Mesodermal cell (in vitro differentiated cells): ENCODE results near the gene TRDN.
"Not testable (repeated sequence)": the region's sequence is repeated elsewhere in the genome, so short reads cannot be mapped to it uniquely, and the experiment has no call there.

Source experiments
- H3K27ac ChIP-seq: 2 replicates; pipeline ENCODE4 v1.7.0; 2013; ENCODE audit warnings: mild to moderate bottlenecking, low read depth, low read length, moderate library complexity; ENCODE audit not compliant: severe bottlenecking
- H3K36me3 ChIP-seq: 2 replicates; pipeline ENCODE4 v1.7.1; 2013; ENCODE audit warnings: mild to moderate bottlenecking, low read length, moderate library complexity; ENCODE audit not compliant: control insufficient read depth, insufficient read depth
- H3K4me1 ChIP-seq: one replicate; pipeline ENCODE4 v1.7.1; 2013; ENCODE audit warnings: mild to moderate bottlenecking, low read length; ENCODE audit not compliant: insufficient read depth, control insufficient read depth, poor library complexity, severe bottlenecking
- H3K4me3 ChIP-seq: 2 replicates; pipeline ENCODE4 v1.7.0; 2013; ENCODE audit warnings: low read length, control low read depth, mild to moderate bottlenecking; ENCODE audit not compliant: insufficient read depth, poor library complexity, severe bottlenecking; ENCODE audit errors: extremely low read depth
- H3K9me3 ChIP-seq: 2 replicates; pipeline ENCODE4 v1.7.1; 2013; ENCODE audit warnings: mild to moderate bottlenecking, low read length, moderate library complexity; ENCODE audit not compliant: control insufficient read depth
- WGBS, 2 experiments: methylation state at CpG; one replicate each; pipeline ENCODE4 v1.1.5; 2013; ENCODE audit warnings: missing lambda C conversion rate in 2 of 2; ENCODE audit not compliant: insufficient coverage in 2 of 2; 5-methylcytosine and 5-hydroxymethylcytosine counted together

TRDN gene

DNA sequence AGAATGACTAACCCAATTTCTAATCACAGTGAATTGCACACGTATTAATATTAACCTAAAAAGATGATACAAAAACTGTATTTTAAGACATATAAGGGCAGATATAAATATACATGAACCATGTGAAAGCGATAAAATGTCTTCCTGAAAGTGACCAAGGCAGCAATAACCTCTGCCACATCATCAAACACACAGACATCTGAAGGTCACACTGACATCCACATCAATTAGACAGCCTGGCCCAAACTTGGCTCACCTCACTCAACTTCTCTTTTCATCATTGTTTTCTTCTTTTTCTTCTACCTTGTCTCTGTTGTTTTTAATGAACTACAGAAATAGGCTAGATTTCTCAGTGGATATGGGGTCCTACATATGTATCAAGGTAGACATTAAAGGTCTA, 128.5 kb downstream of the TRDN start:
- H3K27ac ChIP-seq: no peak overlapping the region
- H3K36me3 ChIP-seq: no peaks in the 10 kb centered on the region
- H3K9me3 ChIP-seq: no peaks in the 10 kb centered on the region
- no peak overlapping the region for H3K4me3 ChIP-seq
- H3K4me1 ChIP-seq: no peaks in the 10 kb centered on the region
- WGBS, 2 experiments: no CpG with 5 or more reads among the region's 2 CpGs

DNA sequence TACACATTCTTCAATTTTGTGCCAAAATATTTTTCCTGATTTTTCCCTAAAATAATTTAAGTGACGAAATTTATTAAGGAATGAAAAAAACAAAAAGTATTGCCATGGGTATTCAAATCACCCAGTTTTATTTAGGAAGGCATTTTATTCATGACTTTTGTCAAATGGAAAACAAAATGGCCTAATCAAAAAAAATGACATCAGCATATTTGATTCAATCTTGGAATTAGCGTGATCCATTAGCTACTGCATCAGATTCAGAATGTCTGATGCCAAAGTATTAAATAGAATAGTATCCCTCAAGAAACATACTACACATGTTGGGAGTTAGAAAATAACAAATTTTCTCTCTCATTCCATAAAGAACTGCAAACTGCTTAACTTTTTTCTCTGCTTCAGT, 129.2 kb downstream of the TRDN start:
- H3K27ac ChIP-seq: no peak overlapping the region
- no peaks in the 10 kb centered on the region for H3K4me1 ChIP-seq
- WGBS, 2 experiments: no CpG with 5 or more reads among the region's 2 CpGs
- H3K4me3 ChIP-seq: no peak overlapping the region
- H3K36me3 ChIP-seq: no peaks in the 10 kb centered on the region
- no peaks in the 10 kb centered on the region for H3K9me3 ChIP-seq

DNA sequence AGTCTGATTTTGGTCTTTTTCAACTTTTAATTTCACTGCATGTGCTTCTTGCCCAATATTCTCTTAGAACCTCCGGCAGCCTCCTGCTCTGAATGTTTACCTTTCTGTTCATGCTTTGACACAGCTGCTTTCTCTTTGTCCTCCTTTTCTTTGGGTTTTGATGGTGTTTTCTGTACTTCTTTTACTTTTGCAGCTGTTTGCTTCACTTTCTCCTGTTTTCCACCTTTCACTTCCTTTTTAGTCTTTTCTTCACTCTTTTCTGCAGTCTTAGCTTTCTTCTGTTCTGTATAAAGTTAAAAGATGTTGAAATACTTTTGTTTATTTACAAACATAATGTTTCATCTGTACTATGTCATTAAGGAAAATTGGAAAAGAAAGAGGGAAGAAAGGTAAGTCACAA, 133.1 kb downstream of the TRDN start:
- Histone ChIP-seq H3K36me3 (no peaks in the 10 kb centered on the region), H3K4me1 (no peaks in the 10 kb centered on the region), H3K27ac (no peak overlapping the region), H3K9me3 (no peaks in the 10 kb centered on the region), H3K4me3 (no peak overlapping the region)
- WGBS, 2 experiments: 67% methylated on average over 1 of the region's 1 CpG; no CpG with 5 or more reads in 1 of the 2 experiments

DNA sequence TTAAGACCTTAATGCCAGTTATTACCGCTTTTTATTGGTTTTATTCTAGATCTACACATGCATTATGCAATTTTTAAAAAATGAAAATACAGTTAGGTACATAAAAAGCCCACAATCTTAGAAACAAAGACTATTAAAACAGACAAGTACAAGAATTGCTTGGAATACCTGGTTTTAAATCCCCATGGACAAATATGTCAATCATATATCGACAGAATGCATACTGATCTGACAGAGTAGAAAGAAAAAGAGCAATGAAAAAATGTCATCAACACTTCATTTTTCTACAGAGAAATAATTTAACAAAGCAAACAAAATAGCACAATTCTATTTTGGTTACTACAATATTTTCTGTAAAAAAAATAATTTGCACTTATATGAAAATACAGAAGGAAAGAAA, 139.7 kb downstream of the TRDN start:
- no peaks in the 10 kb centered on the region for H3K9me3 ChIP-seq
- no peak overlapping the region for H3K4me3 ChIP-seq
- no CpG with 5 or more reads among the region's 2 CpGs for WGBS, 2 experiments
- H3K4me1 ChIP-seq: no peaks in the 10 kb centered on the region
- H3K36me3 ChIP-seq: no peaks in the 10 kb centered on the region
- H3K27ac ChIP-seq: no peak overlapping the region

DNA sequence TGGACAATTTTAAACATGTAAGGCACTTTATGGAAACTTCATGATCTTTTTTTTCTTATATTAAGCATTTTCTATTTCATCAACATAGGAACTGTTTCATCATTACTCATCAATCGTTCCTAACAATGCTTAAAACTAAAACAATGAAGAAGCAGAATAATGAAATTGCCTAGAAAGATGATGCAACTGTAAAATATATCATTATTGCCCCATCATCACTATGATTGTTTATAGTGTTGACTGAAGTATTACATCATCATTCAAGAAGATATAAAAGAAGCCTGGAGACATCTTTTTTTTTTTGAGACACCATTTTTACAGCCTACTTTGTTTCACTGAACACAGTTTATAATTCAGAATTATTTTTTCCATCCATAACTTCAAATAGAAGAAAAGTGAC, 147.2 kb downstream of the TRDN start:
- Histone ChIP-seq H3K27ac (no peak overlapping the region), H3K4me1 (no peaks in the 10 kb centered on the region), H3K36me3 (no peaks in the 10 kb centered on the region), H3K9me3 (no peaks in the 10 kb centered on the region), H3K4me3 (no peak overlapping the region)
- no CpG with 5 or more reads among the region's 1 CpG for WGBS, 2 experiments

DNA sequence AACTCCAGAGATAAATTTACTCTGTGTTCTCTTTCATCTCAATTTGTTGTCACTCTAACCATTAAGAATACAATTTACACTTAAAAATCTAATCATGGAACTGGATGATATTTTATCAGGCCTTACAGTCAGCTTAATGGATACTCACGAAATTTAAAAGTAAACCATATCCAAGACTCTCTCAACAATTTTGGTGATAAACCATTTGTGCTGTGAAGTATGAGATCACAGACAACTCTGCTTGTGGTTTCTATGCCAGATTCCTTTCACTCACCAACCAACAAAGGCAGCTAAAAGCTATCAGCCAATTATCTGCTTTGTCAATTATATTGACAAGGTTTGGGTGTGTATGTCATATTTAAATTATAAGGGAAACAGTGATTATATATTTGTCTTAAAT, 155.8 kb downstream of the TRDN start:
- Histone ChIP-seq H3K36me3 (no peaks in the 10 kb centered on the region), H3K4me1 (no peaks in the 10 kb centered on the region), H3K9me3 (no peaks in the 10 kb centered on the region), H3K4me3 (no peak overlapping the region), H3K27ac (no peak overlapping the region)
- WGBS, 2 experiments: 60% methylated on average over 1 of the region's 1 CpG; no CpG with 5 or more reads in 1 of the 2 experiments

DNA sequence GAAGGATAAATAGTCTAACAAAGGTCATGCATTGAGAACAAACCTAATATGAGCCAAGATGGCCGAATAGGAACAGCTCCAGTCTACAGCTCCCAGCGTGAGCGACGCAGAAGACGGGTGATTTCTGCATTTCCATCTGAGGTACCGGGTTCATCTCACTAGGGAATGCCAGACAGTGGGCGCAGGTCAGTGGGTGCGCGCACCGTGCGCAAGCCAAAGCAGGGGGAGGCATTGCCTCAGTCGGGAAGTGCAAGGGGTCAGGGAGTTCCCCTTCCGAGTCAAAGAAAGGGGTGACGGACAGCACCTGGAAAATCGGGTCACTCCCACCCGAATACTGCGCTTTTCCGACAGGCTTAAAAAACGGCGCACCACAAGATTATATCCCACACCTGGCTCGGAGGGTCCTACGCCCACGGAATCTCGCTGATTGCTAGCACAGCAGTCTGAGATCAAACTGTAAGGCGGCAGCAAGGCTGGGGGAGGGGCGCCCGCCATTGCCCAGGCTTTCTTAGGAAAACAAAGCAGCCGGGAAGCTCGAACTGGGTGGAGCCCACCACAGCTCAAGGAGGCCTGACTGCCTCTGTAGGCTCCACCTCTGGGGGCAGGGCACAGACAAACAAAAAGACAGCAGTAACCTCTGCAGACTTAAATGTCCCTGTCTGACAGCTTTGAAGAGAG, 164.6 kb downstream of the TRDN start:
- WGBS, 2 experiments: 96% methylated on average over 5 to 6 of the region's 29 CpGs
- not testable (repeated sequence) for H3K27ac ChIP-seq, H3K9me3 ChIP-seq, H3K36me3 ChIP-seq, H3K4me1 ChIP-seq, H3K4me3 ChIP-seq

DNA sequence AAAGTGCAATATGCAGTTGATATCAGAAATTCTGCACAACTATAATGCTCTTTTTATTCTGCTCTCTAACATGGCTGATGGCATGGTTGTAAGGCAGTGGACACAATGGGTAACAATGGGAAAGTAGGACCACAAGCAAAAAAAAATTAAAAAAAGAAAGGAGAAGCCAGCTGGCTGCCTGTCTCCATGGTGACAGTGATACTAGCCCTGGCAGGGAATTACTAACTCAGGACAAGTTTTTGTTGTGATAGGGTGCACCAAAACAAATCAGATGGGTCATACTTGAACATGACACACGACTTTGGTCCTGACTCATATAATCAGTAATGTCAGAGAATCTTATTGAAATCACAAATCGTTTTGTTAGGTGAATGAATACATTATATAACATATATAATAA, 169.4 kb downstream of the TRDN start:
- no CpG with 5 or more reads among the region's 2 CpGs for WGBS, 2 experiments
- Histone ChIP-seq H3K4me3 (no peak overlapping the region), H3K9me3 (no peaks in the 10 kb centered on the region), H3K27ac (no peak overlapping the region), H3K36me3 (no peaks in the 10 kb centered on the region), H3K4me1 (no peaks in the 10 kb centered on the region)

DNA sequence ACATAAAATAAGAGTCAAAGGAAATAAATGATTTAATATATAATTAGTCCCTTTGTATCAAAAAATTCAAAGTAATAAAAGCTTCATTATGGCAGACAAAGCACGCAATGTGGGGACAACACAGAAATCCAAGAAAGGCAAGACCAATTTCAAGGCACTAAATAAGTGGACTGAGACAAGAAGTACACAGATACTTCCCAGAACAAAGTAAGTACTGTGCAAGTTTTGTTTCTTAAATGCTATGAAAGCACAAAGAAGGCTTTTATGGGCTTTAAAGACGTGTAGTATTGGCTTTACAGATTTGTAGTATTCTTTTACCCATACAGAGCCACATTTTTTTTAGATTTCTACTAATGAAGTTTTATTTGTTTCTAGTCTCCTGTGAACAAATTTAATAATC, 174.6 kb downstream of the TRDN start:
- H3K27ac ChIP-seq: peak overlapping the region; percentile 8
- no peak overlapping the region for H3K4me3 ChIP-seq
- H3K4me1 ChIP-seq: no peaks in the 10 kb centered on the region
- no peaks in the 10 kb centered on the region for H3K9me3 ChIP-seq
- WGBS, 2 experiments: no CpG with 5 or more reads among the region's 2 CpGs
- H3K36me3 ChIP-seq: no peaks in the 10 kb centered on the region

DNA sequence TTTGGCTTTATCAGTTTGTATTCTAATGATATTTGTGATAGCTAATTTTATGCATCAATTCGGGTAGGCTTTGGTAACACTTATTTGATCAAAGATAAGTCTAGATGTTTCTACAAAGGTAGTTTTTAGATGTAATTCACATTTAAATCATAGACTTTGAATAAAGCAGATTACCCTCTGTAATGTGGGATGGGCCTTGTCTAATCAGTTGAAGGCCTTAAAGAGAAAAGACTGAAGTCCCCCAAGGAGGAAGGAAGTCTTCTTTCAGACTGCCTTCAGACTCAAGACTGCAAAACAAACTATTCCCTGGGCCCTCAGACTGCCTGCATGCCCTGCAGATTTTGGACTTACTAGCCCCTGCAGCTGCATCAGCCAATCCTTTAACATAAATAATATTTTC, 178.5 kb downstream of the TRDN start:
- WGBS, 2 experiments: no CpG with 5 or more reads among the region's 1 CpG
- no peaks in the 10 kb centered on the region for H3K36me3 ChIP-seq

DNA sequence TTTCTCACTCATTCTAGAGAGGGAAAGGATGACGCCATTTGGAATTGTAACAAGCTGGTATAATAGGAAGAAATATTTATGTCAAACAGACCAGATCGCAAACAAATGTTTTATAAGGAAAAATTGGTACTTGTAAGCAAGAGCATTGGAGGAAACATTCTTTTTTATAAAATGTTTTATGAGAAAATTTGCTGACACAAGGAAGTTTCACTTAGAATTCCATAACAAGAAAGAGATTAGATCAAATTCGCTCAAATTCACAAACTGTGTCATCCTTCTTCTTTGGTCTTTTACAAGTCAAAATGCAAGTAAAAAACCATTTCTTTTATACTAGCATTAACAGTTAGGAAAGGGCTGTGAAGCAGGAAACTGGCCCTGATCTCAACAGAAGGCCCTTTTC, 179.9 kb downstream of the TRDN start:
- H3K27ac ChIP-seq: no peak overlapping the region
- peaks cover 5% of the 10 kb centered on the region for H3K9me3 ChIP-seq

More for the DNA sequence above, 178.5 kb downstream of the TRDN start:
- Histone ChIP-seq H3K27ac (no peak overlapping the region), H3K9me3 (peaks cover 5% of the 10 kb centered on the region), H3K4me1 (no peaks in the 10 kb centered on the region), H3K4me3 (no peak overlapping the region)

More for the DNA sequence above, 179.9 kb downstream of the TRDN start:
- WGBS, 2 experiments: 100% methylated on average over 2 of the region's 3 CpGs; no CpG with 5 or more reads in 1 of the 2 experiments
- H3K4me3 ChIP-seq: no peak overlapping the region
- H3K36me3 ChIP-seq: no peaks in the 10 kb centered on the region
- no peaks in the 10 kb centered on the region for H3K4me1 ChIP-seq
